ENCODE measurements around the gene AZGP1. TPM values are rescaled to one million over a fixed set of nuclear protein-coding genes. Genes with fewer than 3 reads are reported as not detected.
A peak's percentile ranks its signal among the peaks of the same experiment; 100 is the strongest.

The AZGP1 gene
- total RNA-seq (1 to 10 TPM; 4.5 to 6.3 TPM), polyA plus RNA-seq (ENCODE audit: insufficient read length in 2 of 2) (1 to 10 TPM in 1 of 2 donors, under 1 TPM in 1; 0.79 to 3.0 TPM)
- long read RNA-seq, donor 1, partial matches to known transcripts = 0 of 7 reads
- long read RNA-seq, donor 1, other reads (novel, unspliced or antisense) = 5 of 7 reads
- long read RNA-seq, donor 2 = 0 reads
- long read RNA-seq, donor 3 = 0 reads
- long read RNA-seq, donor 4 = 0 reads

DNA sequence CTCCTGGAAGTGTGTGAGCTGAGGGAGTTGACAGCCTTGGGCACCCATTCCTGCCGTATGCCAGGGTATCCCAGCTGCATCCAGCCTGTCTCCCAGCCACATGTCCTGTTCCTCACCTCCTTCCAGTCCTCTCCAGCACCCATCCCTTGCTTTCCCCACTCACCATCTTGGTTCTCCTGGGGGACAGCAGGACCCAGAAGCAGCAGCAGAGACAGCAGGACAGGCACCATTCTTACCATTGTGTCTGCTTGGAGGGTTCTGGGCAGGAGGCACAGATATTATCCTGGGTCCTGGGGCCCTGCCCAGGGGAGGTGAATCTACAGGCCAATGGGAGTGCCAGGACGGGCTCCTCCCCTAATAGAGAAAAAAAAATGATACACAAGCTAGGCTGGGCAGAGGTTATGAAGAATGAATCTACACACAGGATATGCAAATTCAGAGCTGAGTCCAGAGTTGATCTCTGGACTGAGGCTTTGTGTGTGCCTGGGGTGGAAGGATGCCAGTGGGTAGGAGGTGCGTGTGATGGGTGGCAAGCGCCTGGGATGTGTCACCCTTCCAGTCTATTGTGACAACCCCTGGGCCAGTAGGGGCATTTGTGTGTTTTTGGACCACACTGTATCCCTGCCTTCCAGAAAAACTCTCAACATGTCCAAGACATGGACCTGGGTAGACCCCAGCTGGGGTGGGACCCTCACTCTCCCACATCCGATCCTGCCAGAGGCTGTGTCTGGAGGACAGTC lies at the start of gene AZGP1:
TSS of gene AZGP1 (minus strand) at position 250 of the 740 bp plus-strand sequence. CDS start at position 239, 11 bp downstream.
- no peaks in the 10 kb centered on the region for H3K4me1 ChIP-seq (ENCODE audit: control insufficient read depth, insufficient read depth, low read length)
- H3K9me3 ChIP-seq (ENCODE audit: control insufficient read depth, insufficient read depth, low read length) = no peaks in the 10 kb centered on the region
- WGBS (ENCODE audit: insufficient coverage) = 83% methylated on average over 5 of the region's 5 CpGs
- no peak within 1 kb of the TSS for H3K27ac ChIP-seq (ENCODE audit: low read depth, low read length)
- H3K4me3 ChIP-seq (ENCODE audit: low read depth, low read length) = no peak within 1 kb of the TSS
- no peaks in the 10 kb centered on the region for H3K27me3 ChIP-seq (ENCODE audit: control insufficient read depth, insufficient read depth, low read length)
- no peak for DNase-seq (ENCODE audit: low read depth in 4 of 6, low spot score in 6 of 6)
- no peaks in the 10 kb centered on the region for H3K36me3 ChIP-seq (ENCODE audit: control insufficient read depth, insufficient read depth, low read length)

DNA sequence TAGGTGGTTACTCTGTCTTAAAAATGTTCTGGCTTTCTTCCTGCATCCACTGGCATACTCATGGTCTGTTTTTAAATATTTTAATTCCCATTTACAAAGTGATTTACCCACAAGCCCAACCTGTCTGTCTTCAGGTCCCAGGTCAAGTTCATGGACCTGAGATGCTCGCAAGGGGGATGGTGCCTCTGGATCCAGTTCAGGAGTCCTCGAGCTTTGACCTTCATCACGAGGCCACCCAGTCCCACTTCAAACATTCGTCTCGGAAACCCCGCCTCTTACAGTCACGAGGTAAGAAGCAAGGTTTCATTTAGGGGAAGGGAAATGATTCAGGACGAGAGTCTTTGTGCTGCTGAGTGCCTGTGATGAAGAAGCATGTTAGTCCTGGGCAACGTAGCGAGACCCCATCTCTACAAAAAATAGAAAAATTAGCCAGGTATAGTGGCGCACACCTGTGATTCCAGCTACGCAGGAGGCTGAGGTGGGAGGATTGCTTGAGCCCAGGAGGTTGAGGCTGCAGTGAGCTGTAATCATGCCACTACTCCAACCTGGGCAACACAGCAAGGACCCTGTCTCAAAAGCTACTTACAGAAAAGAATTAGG lies 48.3 kb upstream of the AZGP1 start:
- H3K9me3 ChIP-seq (ENCODE audit: control insufficient read depth, insufficient read depth, low read length) = no peaks in the 10 kb centered on the region
- no peak for DNase-seq (ENCODE audit: low read depth in 4 of 6, low spot score in 6 of 6)
- peaks cover 62% of the 10 kb centered on the region for H3K36me3 ChIP-seq (ENCODE audit: control insufficient read depth, insufficient read depth, low read length)
- H3K27ac ChIP-seq (ENCODE audit: low read depth, low read length) = no peak overlapping the region
- 100% methylated on average over 2 of the region's 12 CpGs for WGBS (ENCODE audit: insufficient coverage)
- H3K4me1 ChIP-seq (ENCODE audit: control insufficient read depth, insufficient read depth, low read length) = no peaks in the 10 kb centered on the region
- H3K27me3 ChIP-seq (ENCODE audit: control insufficient read depth, insufficient read depth, low read length) = no peaks in the 10 kb centered on the region
- H3K4me3 ChIP-seq (ENCODE audit: low read depth, low read length) = no peak overlapping the region

DNA sequence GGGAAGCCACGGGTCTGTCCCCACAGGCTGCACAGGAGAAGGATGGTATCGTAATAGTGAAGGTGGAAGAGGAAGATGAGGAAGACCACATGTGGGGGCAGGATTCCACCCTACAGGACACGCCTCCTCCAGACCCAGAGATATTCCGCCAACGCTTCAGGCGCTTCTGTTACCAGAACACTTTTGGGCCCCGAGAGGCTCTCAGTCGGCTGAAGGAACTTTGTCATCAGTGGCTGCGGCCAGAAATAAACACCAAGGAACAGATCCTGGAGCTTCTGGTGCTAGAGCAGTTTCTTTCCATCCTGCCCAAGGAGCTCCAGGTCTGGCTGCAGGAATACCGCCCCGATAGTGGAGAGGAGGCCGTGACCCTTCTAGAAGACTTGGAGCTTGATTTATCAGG lies 47.7 kb upstream of the AZGP1 start:
- no peaks in the 10 kb centered on the region for H3K4me1 ChIP-seq (ENCODE audit: control insufficient read depth, insufficient read depth, low read length)
- no peaks in the 10 kb centered on the region for H3K9me3 ChIP-seq (ENCODE audit: control insufficient read depth, insufficient read depth, low read length)
- H3K4me3 ChIP-seq (ENCODE audit: low read depth, low read length) = no peak overlapping the region
- no peak overlapping the region for H3K27ac ChIP-seq (ENCODE audit: low read depth, low read length)
- WGBS (ENCODE audit: insufficient coverage) = 97% methylated on average over 11 of the region's 12 CpGs
- H3K36me3 ChIP-seq (ENCODE audit: control insufficient read depth, insufficient read depth, low read length) = peaks cover 56% of the 10 kb centered on the region
- no peak for DNase-seq (ENCODE audit: low read depth in 4 of 6, low spot score in 6 of 6)
- H3K27me3 ChIP-seq (ENCODE audit: control insufficient read depth, insufficient read depth, low read length) = no peaks in the 10 kb centered on the region

DNA sequence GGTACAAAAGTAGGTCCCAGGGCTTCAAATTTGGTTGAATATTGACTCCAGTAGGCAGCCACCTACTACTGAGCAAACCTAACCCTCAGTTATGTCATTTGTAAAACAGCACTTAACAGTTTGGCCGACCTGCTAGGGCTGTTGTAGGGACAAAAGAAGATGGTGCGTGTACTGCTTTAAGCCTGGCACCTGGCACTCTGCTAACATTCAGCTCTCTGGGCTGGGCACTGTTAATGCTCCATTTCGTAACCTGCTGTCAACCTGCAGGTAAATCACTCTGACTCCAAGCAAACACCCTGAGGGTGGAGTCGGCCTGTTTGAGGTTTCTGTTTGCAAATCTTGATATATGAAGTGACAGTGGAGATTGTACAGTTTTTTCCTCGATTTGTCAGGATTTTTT lies 46.8 kb upstream of the AZGP1 start:
- H3K4me1 ChIP-seq (ENCODE audit: control insufficient read depth, insufficient read depth, low read length) = peaks cover 2% of the 10 kb centered on the region
- peaks cover 49% of the 10 kb centered on the region for H3K36me3 ChIP-seq (ENCODE audit: control insufficient read depth, insufficient read depth, low read length)
- H3K4me3 ChIP-seq (ENCODE audit: low read depth, low read length) = no peak overlapping the region
- no peaks in the 10 kb centered on the region for H3K27me3 ChIP-seq (ENCODE audit: control insufficient read depth, insufficient read depth, low read length)
- no peaks in the 10 kb centered on the region for H3K9me3 ChIP-seq (ENCODE audit: control insufficient read depth, insufficient read depth, low read length)
- H3K27ac ChIP-seq (ENCODE audit: low read depth, low read length) = no peak overlapping the region
- DNase-seq (ENCODE audit: low read depth in 4 of 6, low spot score in 6 of 6) = no peak
- 100% methylated on average over 3 of the region's 5 CpGs for WGBS (ENCODE audit: insufficient coverage)

DNA sequence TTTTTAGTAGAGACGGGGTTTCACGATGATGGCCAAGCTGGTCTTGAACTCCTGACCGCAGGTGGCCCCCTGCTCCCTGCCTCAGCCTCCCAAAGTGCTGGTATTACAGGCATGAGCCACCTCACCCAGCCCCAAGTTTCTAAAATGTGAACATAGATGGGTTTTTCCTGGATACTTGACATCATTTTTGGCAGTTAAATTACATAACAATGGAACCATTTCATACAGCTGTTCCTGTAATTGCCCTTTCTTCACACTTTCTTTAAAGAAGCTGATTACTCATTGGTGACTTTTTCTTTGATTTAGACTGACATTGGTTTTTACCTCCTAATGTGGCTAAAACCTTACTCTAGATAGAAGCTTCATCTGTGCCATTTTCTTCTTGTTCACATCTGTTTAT lies 45.5 kb upstream of the AZGP1 start:
- no peak overlapping the region for H3K4me3 ChIP-seq (ENCODE audit: low read depth, low read length)
- no peaks in the 10 kb centered on the region for H3K27me3 ChIP-seq (ENCODE audit: control insufficient read depth, insufficient read depth, low read length)
- H3K9me3 ChIP-seq (ENCODE audit: control insufficient read depth, insufficient read depth, low read length) = no peaks in the 10 kb centered on the region
- no CpG with 5 or more reads among the region's 3 CpGs for WGBS (ENCODE audit: insufficient coverage)
- no peak overlapping the region for H3K27ac ChIP-seq (ENCODE audit: low read depth, low read length)
- H3K4me1 ChIP-seq (ENCODE audit: control insufficient read depth, insufficient read depth, low read length) = peaks cover 7% of the 10 kb centered on the region
- H3K36me3 ChIP-seq (ENCODE audit: control insufficient read depth, insufficient read depth, low read length) = peaks cover 40% of the 10 kb centered on the region
- no peak for DNase-seq (ENCODE audit: low read depth in 4 of 6, low spot score in 6 of 6)

DNA sequence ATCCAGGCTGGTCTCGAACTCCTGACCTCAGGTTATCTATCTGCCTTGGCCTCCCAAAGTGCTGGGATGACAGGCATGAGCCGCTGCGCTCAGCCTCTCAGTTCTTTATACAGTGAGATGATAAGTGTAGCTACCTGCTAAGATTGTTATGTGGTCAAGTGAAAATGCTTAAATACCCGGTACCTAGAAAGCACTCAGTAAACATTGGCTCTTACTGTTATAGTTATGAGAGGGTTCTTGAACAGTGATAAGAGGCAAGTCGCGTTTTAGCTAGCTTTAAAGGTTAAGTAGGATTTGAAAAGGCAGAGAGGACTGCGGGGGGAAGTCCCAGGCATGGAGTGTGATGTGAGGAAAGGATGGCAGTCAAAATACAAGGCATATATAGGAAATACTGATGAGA lies 44.1 kb upstream of the AZGP1 start:
- DNase-seq (ENCODE audit: low read depth in 4 of 6, low spot score in 6 of 6) = no peak
- Histone ChIP-seq H3K27me3 (ENCODE audit: control insufficient read depth, insufficient read depth, low read length) (no peaks in the 10 kb centered on the region), H3K4me1 (ENCODE audit: control insufficient read depth, insufficient read depth, low read length) (peaks cover 12% of the 10 kb centered on the region), H3K27ac (ENCODE audit: low read depth, low read length) (no peak overlapping the region), H3K36me3 (ENCODE audit: control insufficient read depth, insufficient read depth, low read length) (peaks cover 29% of the 10 kb centered on the region), H3K9me3 (ENCODE audit: control insufficient read depth, insufficient read depth, low read length) (no peaks in the 10 kb centered on the region), H3K4me3 (ENCODE audit: low read depth, low read length) (no peak overlapping the region)
- 95% methylated on average over 7 of the region's 7 CpGs for WGBS (ENCODE audit: insufficient coverage)

DNA sequence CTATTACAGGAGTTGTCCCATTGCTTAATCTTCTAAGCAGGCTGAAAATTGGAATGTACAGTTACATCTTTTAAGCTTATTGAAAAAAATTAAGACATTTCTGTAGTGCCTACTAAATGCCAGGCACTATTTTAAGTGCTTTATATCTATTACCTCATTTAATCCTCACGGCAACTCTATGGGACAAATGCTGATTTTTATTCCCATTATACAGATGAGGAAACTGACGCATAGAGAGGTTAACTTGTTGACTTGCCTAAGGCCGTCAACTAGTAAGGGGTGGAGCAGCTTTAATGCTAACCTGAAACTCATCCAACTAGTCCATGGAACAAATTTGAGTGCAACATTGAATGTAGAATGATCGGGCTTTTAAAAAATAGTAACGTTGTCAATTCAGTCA lies 42.0 kb upstream of the AZGP1 start:
- H3K36me3 ChIP-seq (ENCODE audit: control insufficient read depth, insufficient read depth, low read length) = peaks cover 10% of the 10 kb centered on the region
- no peaks in the 10 kb centered on the region for H3K27me3 ChIP-seq (ENCODE audit: control insufficient read depth, insufficient read depth, low read length)
- H3K9me3 ChIP-seq (ENCODE audit: control insufficient read depth, insufficient read depth, low read length) = no peaks in the 10 kb centered on the region
- H3K27ac ChIP-seq (ENCODE audit: low read depth, low read length) = peak overlapping the region; percentile 98
- DNase-seq (ENCODE audit: low read depth in 4 of 6, low spot score in 6 of 6) = no peak
- H3K4me1 ChIP-seq (ENCODE audit: control insufficient read depth, insufficient read depth, low read length) = peaks cover 13% of the 10 kb centered on the region
- H3K4me3 ChIP-seq (ENCODE audit: low read depth, low read length) = no peak overlapping the region
- 88% methylated on average over 2 of the region's 5 CpGs for WGBS (ENCODE audit: insufficient coverage)

DNA sequence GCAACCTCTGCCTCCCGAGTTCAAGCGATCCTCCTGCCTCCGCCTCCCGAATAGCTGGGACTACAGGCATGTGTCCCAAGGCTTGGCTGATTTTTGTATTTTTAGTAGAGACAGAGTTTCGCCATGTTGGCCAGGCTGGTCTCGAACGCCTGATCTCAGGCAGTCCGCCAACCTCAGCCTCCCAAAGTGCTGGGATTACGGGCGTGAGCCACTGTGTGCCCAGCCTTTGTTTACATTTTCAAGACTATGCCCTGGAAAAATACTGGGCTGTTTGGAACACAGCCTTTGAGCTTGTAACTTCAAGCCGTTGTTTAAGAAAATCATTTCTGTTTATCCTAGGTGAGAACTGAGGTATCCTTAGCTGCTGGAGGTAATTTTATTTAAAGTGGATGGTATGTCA lies 41.5 kb upstream of the AZGP1 start:
- no peaks in the 10 kb centered on the region for H3K9me3 ChIP-seq (ENCODE audit: control insufficient read depth, insufficient read depth, low read length)
- H3K4me3 ChIP-seq (ENCODE audit: low read depth, low read length) = peak overlapping the region; percentile 98
- DNase-seq (ENCODE audit: low read depth in 4 of 6, low spot score in 6 of 6) = no peak
- no peaks in the 10 kb centered on the region for H3K27me3 ChIP-seq (ENCODE audit: control insufficient read depth, insufficient read depth, low read length)
- 56% methylated on average over 6 of the region's 11 CpGs for WGBS (ENCODE audit: insufficient coverage)
- peaks cover 16% of the 10 kb centered on the region for H3K4me1 ChIP-seq (ENCODE audit: control insufficient read depth, insufficient read depth, low read length)
- H3K36me3 ChIP-seq (ENCODE audit: control insufficient read depth, insufficient read depth, low read length) = peaks cover 10% of the 10 kb centered on the region
- H3K27ac ChIP-seq (ENCODE audit: low read depth, low read length) = peak overlapping the region; percentile 98

DNA sequence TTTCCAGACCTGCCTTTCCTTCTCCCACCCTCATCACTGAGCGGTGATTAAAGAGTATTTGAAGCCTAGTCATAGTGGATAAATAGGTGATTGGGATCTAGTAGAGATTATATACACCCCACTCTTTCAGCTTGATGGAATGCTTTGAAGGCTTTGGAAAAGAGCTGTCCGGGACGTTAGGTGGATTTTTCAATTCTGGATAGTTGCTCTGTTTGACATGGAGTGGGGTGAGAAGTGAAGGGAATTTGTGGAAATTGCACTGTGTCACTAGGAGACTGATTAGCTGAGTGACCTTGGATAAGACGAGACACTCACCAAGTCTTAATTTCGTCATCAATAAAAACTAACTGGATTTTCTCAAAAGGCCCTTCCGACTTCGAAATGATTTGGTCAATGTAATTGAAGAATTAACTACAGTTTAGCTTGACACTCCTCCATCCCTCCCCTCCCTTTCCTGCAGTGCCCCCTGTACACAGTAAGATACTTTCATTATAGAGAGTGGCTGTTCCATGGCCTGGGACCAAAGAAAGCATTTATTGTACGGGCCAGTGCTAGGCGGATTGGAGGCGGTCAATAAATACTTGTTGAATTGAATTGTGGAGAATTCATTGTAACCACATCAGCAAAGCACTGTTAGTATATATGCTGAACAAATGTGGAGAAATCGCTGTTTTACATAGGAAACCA lies 40.5 kb upstream of the AZGP1 start:
- WGBS (ENCODE audit: insufficient coverage) = no CpG with 5 or more reads among the region's 11 CpGs

More for the DNA sequence above, 40.5 kb upstream of the AZGP1 start:
- Histone ChIP-seq H3K4me1 (ENCODE audit: control insufficient read depth, insufficient read depth, low read length) (peaks cover 16% of the 10 kb centered on the region), H3K27me3 (ENCODE audit: control insufficient read depth, insufficient read depth, low read length) (no peaks in the 10 kb centered on the region), H3K9me3 (ENCODE audit: control insufficient read depth, insufficient read depth, low read length) (no peaks in the 10 kb centered on the region), H3K27ac (ENCODE audit: low read depth, low read length) (peak overlapping the region; percentile 98), H3K4me3 (ENCODE audit: low read depth, low read length) (peak overlapping the region; percentile 98), H3K36me3 (ENCODE audit: control insufficient read depth, insufficient read depth, low read length) (peaks cover 5% of the 10 kb centered on the region)
- peak in 2 of 6 donors; percentile 66 to 79 for DNase-seq (ENCODE audit: low read depth in 4 of 6, low spot score in 6 of 6)
